GM23338 (cell line): ENCODE results near the gene GLRA1.

Experiments used
- EZH2 ChIP-seq: fragments of 200-600 bp; sonication (generic); IDR thresholded peaks from one replicate; pipeline ENCODE4 v1.8.0; 2017; ENCODE audit warnings: antibody characterized with exemption, mild to moderate bottlenecking, low read depth; ENCODE audit not compliant: unreplicated experiment
- EZH2phosphoT487 ChIP-seq: fragments of 200-600 bp; sonication (generic); IDR thresholded peaks from one replicate; pipeline ENCODE4 v1.8.1; 2018; ENCODE audit warnings: antibody characterized with exemption; ENCODE audit not compliant: unreplicated experiment
- JUNB ChIP-seq: IDR thresholded peaks from one replicate; pipeline ENCODE4 v1.6.1; 2016; ENCODE audit warnings: antibody characterized with exemption; ENCODE audit not compliant: unreplicated experiment
- POLR2AphosphoS5 ChIP-seq: IDR thresholded peaks from 2 replicates; pipeline ENCODE4 v1.6.1; 2016; ENCODE audit warnings: antibody characterized with exemption, low read depth
- TF ChIP-seq, protein P1 (sequence below): IDR thresholded peaks from one replicate; pipeline ENCODE4 v1.6.1; 2018; ENCODE audit warnings: antibody characterized with exemption; ENCODE audit not compliant: unreplicated experiment
- TF ChIP-seq, protein P2 (sequence below), 2 experiments: fragments of 200-600 bp in 1 of 2; sonication (generic) in 1 of 2; conservative IDR thresholded peaks; 2 replicates each; pipeline versions ENCODE4 v1.5.1 to v1.6.1; 2016 to 2017; ENCODE audit warnings: antibody characterized with exemption in 2 of 2, low read depth in 2 of 2, mild to moderate bottlenecking in 2 of 2, moderate library complexity in 1 of 2

DNA sequence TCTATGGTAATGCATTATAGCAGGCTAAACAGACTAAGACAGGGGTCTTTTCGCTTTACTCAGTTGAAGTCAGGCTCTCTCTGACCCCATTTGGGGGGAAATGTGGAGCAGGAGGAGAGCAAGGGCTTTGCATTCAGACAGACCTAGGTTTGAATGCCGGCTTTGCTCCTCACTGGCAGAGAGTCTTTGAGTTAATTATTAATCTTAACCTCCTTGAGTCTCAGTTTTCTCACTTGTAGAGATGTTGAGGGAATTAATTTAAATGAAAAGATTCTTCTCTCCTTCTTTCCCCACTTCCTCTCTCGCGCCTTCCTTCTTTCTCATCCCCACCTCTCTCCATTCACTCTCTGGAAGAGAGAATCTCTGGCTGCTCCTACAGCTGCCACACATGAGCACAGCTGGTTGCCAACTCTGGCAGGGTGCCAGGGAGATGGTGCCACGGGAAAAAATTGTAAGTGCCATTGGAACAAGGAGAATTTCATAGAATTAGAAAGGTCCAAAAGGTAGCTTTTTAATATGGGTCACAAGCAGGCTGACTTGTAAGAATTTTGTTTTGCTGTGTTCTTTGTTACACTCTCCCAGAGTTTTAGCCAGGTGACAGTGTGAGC lies 25.2 kb upstream of the GLRA1 start:
- TF ChIP-seq EZH2phosphoT487 = no peak
- TF ChIP-seq POLR2AphosphoS5 = no peak
- TF ChIP-seq, protein P1, sequence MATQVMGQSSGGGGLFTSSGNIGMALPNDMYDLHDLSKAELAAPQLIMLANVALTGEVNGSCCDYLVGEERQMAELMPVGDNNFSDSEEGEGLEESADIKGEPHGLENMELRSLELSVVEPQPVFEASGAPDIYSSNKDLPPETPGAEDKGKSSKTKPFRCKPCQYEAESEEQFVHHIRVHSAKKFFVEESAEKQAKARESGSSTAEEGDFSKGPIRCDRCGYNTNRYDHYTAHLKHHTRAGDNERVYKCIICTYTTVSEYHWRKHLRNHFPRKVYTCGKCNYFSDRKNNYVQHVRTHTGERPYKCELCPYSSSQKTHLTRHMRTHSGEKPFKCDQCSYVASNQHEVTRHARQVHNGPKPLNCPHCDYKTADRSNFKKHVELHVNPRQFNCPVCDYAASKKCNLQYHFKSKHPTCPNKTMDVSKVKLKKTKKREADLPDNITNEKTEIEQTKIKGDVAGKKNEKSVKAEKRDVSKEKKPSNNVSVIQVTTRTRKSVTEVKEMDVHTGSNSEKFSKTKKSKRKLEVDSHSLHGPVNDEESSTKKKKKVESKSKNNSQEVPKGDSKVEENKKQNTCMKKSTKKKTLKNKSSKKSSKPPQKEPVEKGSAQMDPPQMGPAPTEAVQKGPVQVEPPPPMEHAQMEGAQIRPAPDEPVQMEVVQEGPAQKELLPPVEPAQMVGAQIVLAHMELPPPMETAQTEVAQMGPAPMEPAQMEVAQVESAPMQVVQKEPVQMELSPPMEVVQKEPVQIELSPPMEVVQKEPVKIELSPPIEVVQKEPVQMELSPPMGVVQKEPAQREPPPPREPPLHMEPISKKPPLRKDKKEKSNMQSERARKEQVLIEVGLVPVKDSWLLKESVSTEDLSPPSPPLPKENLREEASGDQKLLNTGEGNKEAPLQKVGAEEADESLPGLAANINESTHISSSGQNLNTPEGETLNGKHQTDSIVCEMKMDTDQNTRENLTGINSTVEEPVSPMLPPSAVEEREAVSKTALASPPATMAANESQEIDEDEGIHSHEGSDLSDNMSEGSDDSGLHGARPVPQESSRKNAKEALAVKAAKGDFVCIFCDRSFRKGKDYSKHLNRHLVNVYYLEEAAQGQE = no peak
- TF ChIP-seq, protein P2, sequence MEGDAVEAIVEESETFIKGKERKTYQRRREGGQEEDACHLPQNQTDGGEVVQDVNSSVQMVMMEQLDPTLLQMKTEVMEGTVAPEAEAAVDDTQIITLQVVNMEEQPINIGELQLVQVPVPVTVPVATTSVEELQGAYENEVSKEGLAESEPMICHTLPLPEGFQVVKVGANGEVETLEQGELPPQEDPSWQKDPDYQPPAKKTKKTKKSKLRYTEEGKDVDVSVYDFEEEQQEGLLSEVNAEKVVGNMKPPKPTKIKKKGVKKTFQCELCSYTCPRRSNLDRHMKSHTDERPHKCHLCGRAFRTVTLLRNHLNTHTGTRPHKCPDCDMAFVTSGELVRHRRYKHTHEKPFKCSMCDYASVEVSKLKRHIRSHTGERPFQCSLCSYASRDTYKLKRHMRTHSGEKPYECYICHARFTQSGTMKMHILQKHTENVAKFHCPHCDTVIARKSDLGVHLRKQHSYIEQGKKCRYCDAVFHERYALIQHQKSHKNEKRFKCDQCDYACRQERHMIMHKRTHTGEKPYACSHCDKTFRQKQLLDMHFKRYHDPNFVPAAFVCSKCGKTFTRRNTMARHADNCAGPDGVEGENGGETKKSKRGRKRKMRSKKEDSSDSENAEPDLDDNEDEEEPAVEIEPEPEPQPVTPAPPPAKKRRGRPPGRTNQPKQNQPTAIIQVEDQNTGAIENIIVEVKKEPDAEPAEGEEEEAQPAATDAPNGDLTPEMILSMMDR (conservative IDR thresholded peaks at IDR 0.05; ENCODE audit: low read depth in 2 of 2) = no peak
- no peak for TF ChIP-seq JUNB
- no peak for TF ChIP-seq EZH2
